Parathyroid adenoma (tissue), 2 donors: ENCODE data around the gene NT5C.

ENCODE experiments used
- H2AFZ ChIP-seq: fragments of 300-600 bp; sonication (generic); one replicate; pipeline ENCODE4 v1.7.0; 2017; ENCODE audit warnings: antibody characterized with exemption, mild to moderate bottlenecking
- H3K27ac ChIP-seq: fragments of 300-600 bp; sonication (generic); one replicate; pipeline ENCODE4 v1.7.0; 2017
- H3K27me3 ChIP-seq: fragments of 300-600 bp; sonication (generic); one replicate; pipeline ENCODE4 v1.7.0; 2017; ENCODE audit warnings: low read length; ENCODE audit not compliant: control insufficient read depth, insufficient read depth
- H3K36me3 ChIP-seq: fragments of 300-600 bp; sonication (generic); one replicate; pipeline ENCODE4 v1.7.0; 2017; ENCODE audit warnings: low read length; ENCODE audit not compliant: control insufficient read depth, insufficient read depth
- H3K4me1 ChIP-seq: fragments of 300-600 bp; sonication (generic); one replicate; pipeline ENCODE4 v1.7.0; 2017; ENCODE audit warnings: control low read depth
- H3K4me2 ChIP-seq: fragments of 300-600 bp; sonication (generic); one replicate; pipeline ENCODE4 v1.7.0; 2017; ENCODE audit warnings: low read length
- H3K4me3 ChIP-seq: fragments of 300-600 bp; sonication (generic); one replicate; pipeline ENCODE4 v1.7.0; 2017; ENCODE audit warnings: low read depth, low read length
- H3K79me2 ChIP-seq: fragments of 300-600 bp; sonication (generic); one replicate; pipeline ENCODE4 v1.7.0; 2017; ENCODE audit warnings: control low read depth
- H3K9ac ChIP-seq: fragments of 300-600 bp; sonication (generic); one replicate; pipeline ENCODE4 v1.7.0; 2017; ENCODE audit warnings: mild to moderate bottlenecking
- H3K9me3 ChIP-seq: fragments of 300-600 bp; sonication (generic); one replicate; pipeline ENCODE4 v1.7.0; 2017; ENCODE audit warnings: low read length; ENCODE audit not compliant: control insufficient read depth
- CTCF ChIP-seq: fragments of 300-600 bp; sonication (generic); IDR thresholded peaks from one replicate; pipeline ENCODE4 v1.7.0; 2017; ENCODE audit warnings: antibody characterized with exemption, mild to moderate bottlenecking
- donor health status: primary hyperparathyroidism.

Gene NT5C

GRCh38 chr17:75147878-75148546, 16.5 kb upstream of the NT5C start:
- Histone ChIP-seq H3K4me2 (no peak overlapping the region), H3K27me3 (no peaks in the 10 kb centered on the region), H3K27ac (no peak overlapping the region), H3K9ac (no peak overlapping the region), H3K4me3 (no peak overlapping the region), H3K9me3 (no peaks in the 10 kb centered on the region), H3K4me1 (no peaks in the 10 kb centered on the region), H3K79me2 (peaks cover 5% of the 10 kb centered on the region), H2AFZ (no peak overlapping the region), H3K36me3 (no peaks in the 10 kb centered on the region)
- TF ChIP-seq CTCF: no peak

GRCh38 chr17:75146592-75146991, 15.1 kb upstream of the NT5C start:
- H2AFZ ChIP-seq: no peak overlapping the region
- H3K4me1 ChIP-seq: no peaks in the 10 kb centered on the region
- no peak overlapping the region for H3K9ac ChIP-seq
- H3K36me3 ChIP-seq: no peaks in the 10 kb centered on the region
- TF ChIP-seq CTCF: no peak
- no peak overlapping the region for H3K4me2 ChIP-seq
- no peak overlapping the region for H3K27ac ChIP-seq
- H3K27me3 ChIP-seq: no peaks in the 10 kb centered on the region
- no peaks in the 10 kb centered on the region for H3K9me3 ChIP-seq
- H3K79me2 ChIP-seq: no peaks in the 10 kb centered on the region
- no peak overlapping the region for H3K4me3 ChIP-seq

GRCh38 chr17:75144816-75145512, 13.4 kb upstream of the NT5C start:
- Histone ChIP-seq H3K27me3 (no peaks in the 10 kb centered on the region), H3K4me3 (no peak overlapping the region), H3K9me3 (no peaks in the 10 kb centered on the region), H3K9ac (no peak overlapping the region), H3K27ac (no peak overlapping the region), H3K36me3 (no peaks in the 10 kb centered on the region), H3K79me2 (no peaks in the 10 kb centered on the region), H3K4me2 (no peak overlapping the region), H2AFZ (no peak overlapping the region), H3K4me1 (no peaks in the 10 kb centered on the region)
- TF ChIP-seq CTCF: no peak

- TF ChIP-seq CTCF: no peak
- Histone ChIP-seq H3K4me2 (no peak overlapping the region), H3K9ac (no peak overlapping the region), H3K36me3 (no peaks in the 10 kb centered on the region), H3K4me3 (no peak overlapping the region), H3K27me3 (no peaks in the 10 kb centered on the region), H3K27ac (no peak overlapping the region), H3K79me2 (no peaks in the 10 kb centered on the region), H2AFZ (no peak overlapping the region), H3K4me1 (no peaks in the 10 kb centered on the region), H3K9me3 (no peaks in the 10 kb centered on the region)
Observed at GRCh38 chr17:75142236-75142971, 10.9 kb upstream of the NT5C start.
